IMR-90 (cell line): Measurements from ENCODE around the gene COG7. TPM values are rescaled to one million over a fixed set of nuclear protein-coding genes. Genes with fewer than 3 reads are reported as not detected.

Experiments used
- ATAC-seq: fragments of 200-7000 bp; cut with Tn5 transposase; 2 replicates; pipeline ENCODE4 v1.9.1; 2020; ENCODE audit warnings: low read depth, mild to moderate bottlenecking, moderate library complexity
- BruUV-seq: library from RNA; stranded (reverse); fragments of 400-500 nt; replicated peaks from 2 replicates; lab custom pipeline; 2021; lab: Mats Ljungman, UMichigan
- CTCF ChIA-PET: fragments of 300-600 bp; formaldehyde crosslinking; extraction: SDS; loops from one replicate; lab custom pipeline; 2021; ENCODE audit warnings: antibody characterized with exemption; lab: Yijun Ruan, JAX
- POLR2A ChIA-PET: fragments of 300-600 bp; sonication (Branson Sonifier 250); formaldehyde crosslinking; loops from one replicate; lab custom pipeline; 2022; ENCODE audit warnings: antibody characterized with exemption; ENCODE audit not compliant: unreplicated experiment; lab: Charles Lee
- DNase-seq: peaks from one replicate; pipeline ENCODE4 v3.0.0; 2013
- H2AFZ ChIP-seq: replicated peaks from 2 replicates; pipeline ENCODE3; 2013; ENCODE audit warnings: low read length, mild to moderate bottlenecking; ENCODE audit not compliant: poor library complexity
- H2AK5ac ChIP-seq: 2 replicates; pipeline ENCODE4 v1.6.1; 2013; ENCODE audit warnings: low read depth, low read length, inconsistent platforms
- H2AK9ac ChIP-seq: replicated peaks from 2 replicates; pipeline ENCODE3; 2013; ENCODE audit warnings: mild to moderate bottlenecking, low read depth, low read length, moderate library complexity; ENCODE audit not compliant: poor library complexity
- H2BK120ac ChIP-seq: 2 replicates; pipeline ENCODE4 v1.6.1; 2013; ENCODE audit warnings: low read depth, low read length, inconsistent platforms
- H2BK15ac ChIP-seq: 3 replicates; pipeline ENCODE4 v1.6.1; 2013; ENCODE audit warnings: low read depth, low read length, inconsistent platforms
- H2BK20ac ChIP-seq: 2 replicates; pipeline ENCODE4 v1.6.1; 2013; ENCODE audit warnings: low read depth, mild to moderate bottlenecking, inconsistent platforms, low read length, moderate library complexity
- H2BK5ac ChIP-seq: 2 replicates; pipeline ENCODE4 v1.6.1; 2013; ENCODE audit warnings: mild to moderate bottlenecking, low read depth, low read length, inconsistent platforms; ENCODE audit not compliant: poor library complexity, severe bottlenecking
- H3K14ac ChIP-seq: replicated peaks from 2 replicates; pipeline ENCODE4 v1.6.1; 2013; ENCODE audit warnings: low read depth, low read length, inconsistent platforms
- H3K18ac ChIP-seq: 2 replicates; pipeline ENCODE4 v1.6.1; 2013; ENCODE audit warnings: low read depth, low read length, control low read depth
- H3K23ac ChIP-seq: 2 replicates; pipeline ENCODE4 v1.6.1; 2013; ENCODE audit warnings: low read depth, low read length, inconsistent platforms
- H3K27ac ChIP-seq: 2 replicates; pipeline ENCODE4 v1.5.1; 2013; ENCODE audit warnings: mild to moderate bottlenecking, control low read depth, low read length; ENCODE audit not compliant: insufficient read depth
- H3K27me3 ChIP-seq: 2 replicates; pipeline ENCODE4 v1.6.1; 2013; ENCODE audit warnings: low read length; ENCODE audit not compliant: control insufficient read depth, insufficient read depth
- H3K36me3 ChIP-seq: 2 replicates; pipeline ENCODE4 v1.6.1; 2013; ENCODE audit warnings: low read length, mixed read lengths; ENCODE audit not compliant: control insufficient read depth, insufficient read depth
- H3K4ac ChIP-seq: 2 replicates; pipeline ENCODE4 v1.6.1; 2013; ENCODE audit warnings: low read depth, low read length, inconsistent platforms
- H3K4me1 ChIP-seq: 2 replicates; pipeline ENCODE4 v1.6.1; 2013; ENCODE audit warnings: low read length, mixed read lengths; ENCODE audit not compliant: control insufficient read depth, insufficient read depth
- H3K4me2 ChIP-seq: 2 replicates; pipeline ENCODE4 v1.6.1; 2013; ENCODE audit warnings: low read depth, mild to moderate bottlenecking, control low read depth, low read length, moderate library complexity
- H3K4me3 ChIP-seq: 2 replicates; pipeline ENCODE4 v1.5.1; 2013; ENCODE audit warnings: low read depth, mild to moderate bottlenecking, control low read depth, low read length, moderate library complexity; ENCODE audit not compliant: insufficient read depth
- H3K56ac ChIP-seq: 2 replicates; pipeline ENCODE4 v1.6.1; 2013; ENCODE audit warnings: low read length, inconsistent platforms; ENCODE audit not compliant: insufficient read depth; ENCODE audit errors: extremely low read depth
- H3K79me1 ChIP-seq, 2 experiments: 2 replicates each; pipeline ENCODE4 v1.6.1; 2013; ENCODE audit warnings: low read length in 2 of 2, inconsistent platforms in 1 of 2, low read depth in 1 of 2
- H3K9ac ChIP-seq: 2 replicates; pipeline ENCODE4 v1.6.1; 2013; ENCODE audit warnings: low read depth, low read length, control low read depth
- H3K9me1 ChIP-seq: 2 replicates; pipeline ENCODE4 v1.6.1; 2013; ENCODE audit warnings: low read length, inconsistent platforms; ENCODE audit not compliant: insufficient read depth
- H3K9me3 ChIP-seq: 2 replicates; pipeline ENCODE4 v1.6.1; 2013; ENCODE audit warnings: low read length; ENCODE audit not compliant: control insufficient read depth, insufficient read depth
- H4K20me1 ChIP-seq: 2 replicates; pipeline ENCODE4 v1.6.1; 2013; ENCODE audit warnings: low read length, inconsistent platforms; ENCODE audit not compliant: insufficient read depth
- H4K5ac ChIP-seq: 2 replicates; pipeline ENCODE4 v1.6.1; 2013; ENCODE audit warnings: mild to moderate bottlenecking, low read depth, low read length, control low read depth
- H4K8ac ChIP-seq, 2 experiments: 2 replicates each; pipeline ENCODE4 v1.6.1; 2013; ENCODE audit warnings: low read depth in 2 of 2, low read length in 2 of 2, control low read depth in 1 of 2, inconsistent platforms in 1 of 2
- H4K91ac ChIP-seq: 2 replicates; pipeline ENCODE4 v1.6.1; 2013; ENCODE audit warnings: low read depth, low read length, inconsistent platforms; ENCODE audit not compliant: insufficient read depth
- CEBPB ChIP-seq: IDR thresholded peaks from 2 replicates; pipeline ENCODE4 v1.6.1; 2012; ENCODE audit warnings: low read depth, low read length, improper control_type of control experiment
- CHD1 ChIP-seq: IDR thresholded peaks from 2 replicates; pipeline ENCODE4 v1.6.1; 2012; ENCODE audit warnings: low read depth, low read length, improper control_type of control experiment
- CTCF ChIP-seq: conservative IDR thresholded peaks from 2 replicates; pipeline ENCODE4 v1.5.1; 2012; ENCODE audit warnings: mild to moderate bottlenecking, low read depth, low read length, improper control_type of control experiment
- FOS ChIP-seq: fragments of 150-350 bp; IDR thresholded peaks from 2 replicates; pipeline ENCODE4 v1.6.1; 2016; ENCODE audit warnings: low read depth, low read length
- MAFK ChIP-seq: IDR thresholded peaks from 2 replicates; pipeline ENCODE4 v1.6.1; 2012; ENCODE audit warnings: low read depth, low read length, improper control_type of control experiment
- MAZ ChIP-seq: IDR thresholded peaks from 2 replicates; pipeline ENCODE4 v1.6.1; 2012; ENCODE audit warnings: low read depth, mild to moderate bottlenecking, low read length, improper control_type of control experiment, moderate library complexity, borderline replicate concordance
- MXI1 ChIP-seq: IDR thresholded peaks from 2 replicates; pipeline ENCODE4 v1.6.1; 2012; ENCODE audit warnings: low read depth, mild to moderate bottlenecking, low read length, moderate library complexity, borderline replicate concordance
- NFE2L2 ChIP-seq: fragments of 150-350 bp; IDR thresholded peaks from 2 replicates; pipeline ENCODE4 v1.6.1; 2016; ENCODE audit warnings: low read depth, mild to moderate bottlenecking, low read length
- POLR2A ChIP-seq: IDR thresholded peaks from 2 replicates; pipeline ENCODE4 v1.6.1; 2012; ENCODE audit warnings: mild to moderate bottlenecking, low read depth, low read length
- RCOR1 ChIP-seq: IDR thresholded peaks from 2 replicates; pipeline ENCODE4 v1.6.1; 2012; ENCODE audit warnings: mild to moderate bottlenecking, low read length, improper control_type of control experiment; ENCODE audit not compliant: insufficient replicate concordance
- RFX5 ChIP-seq: IDR thresholded peaks from 2 replicates; pipeline ENCODE4 v1.8.0; 2012; ENCODE audit warnings: low read depth, mild to moderate bottlenecking, low read length, moderate library complexity
- SMC3 ChIP-seq: fragments of 150-350 bp; IDR thresholded peaks from 2 replicates; pipeline ENCODE4 v1.6.1; 2016; ENCODE audit warnings: low read depth, mild to moderate bottlenecking, antibody characterized with exemption, low read length, moderate library complexity
- WGBS, 2 experiments: methylation state at CpG; one replicate each; pipeline versions ENCODE4 v1.1.5 to v1.1.7; 2013; ENCODE audit warnings: missing lambda C conversion rate in 2 of 2; ENCODE audit not compliant: insufficient read length in 1 of 2; ENCODE audit errors: extremely low coverage in 2 of 2; 5-methylcytosine and 5-hydroxymethylcytosine counted together
- dilution Hi-C: fragments of 300-500 bp; cut with HindIII; formaldehyde crosslinking; loops from one replicate; pipeline ENCODE4 v1.14.3; 2018; ENCODE audit warnings: low sequenced_read_pairs; ENCODE audit not compliant: unreplicated experiment
- in situ Hi-C: fragments of 300-500 bp; cut with MboI; formaldehyde crosslinking; loops from 3 replicates; pipeline ENCODE4 v1.14.3; 2019; ENCODE audit warnings: low sequenced_read_pairs, inconsistent platforms, mixed read lengths
- intact Hi-C: fragments of 100-400 bp; cut with micrococcal nuclease; formaldehyde crosslinking; loops from 2 replicates; pipeline ENCODE4 v1.10.0; 2022
- polyA plus RNA-seq, 3 experiments: library from polyadenylated mRNA; depleted of rRNA; stranded (reverse); fragments of >200 nt; gene quantifications; 2 replicates each; pipeline ENCODE4 v1.2.3, GENCODE V29; 2012; ENCODE audit warnings: low replicate concordance in 1 of 3
- total RNA-seq: library from RNA; depleted of rRNA; stranded (reverse); fragments of >200 nt; gene quantifications from 2 replicates; pipeline ENCODE4 v1.2.3, GENCODE V29; 2012
- TF ChIP-seq, protein P1 (sequence below): fragments of 150-350 bp; IDR thresholded peaks from 2 replicates; pipeline ENCODE4 v1.6.1; 2017; ENCODE audit warnings: mild to moderate bottlenecking, antibody characterized with exemption, low read length, low read depth

Gene COG7
- total and polyA plus RNA-seq, 2 of the 4 experiments (the other 2 are of a cell fraction): 28.5 to 43.7 TPM

- TF ChIP-seq NFE2L2 (no peak), POLR2A (no peak)
These were observed 28.6 kb downstream of the COG7 start (continued) for GRCh38 chr16:23424292-23424958.

- ATAC-seq: peak; percentile 86
- H2BK15ac ChIP-seq: no peak overlapping the region
- no TSS peak for BruUV-seq
- H4K20me1 ChIP-seq: peaks cover 3% of the 10 kb centered on the region; the same call in 1 of the 2 replicates
- H2BK120ac ChIP-seq: peak overlapping the region; percentile 78
- ChIA-PET POLR2A (no interaction called here), CTCF (interaction anchor here (0.6 kb wide), 1 partner anchor 22 kb away, joined by 3 read pairs; no protein-coding TSS in a partner anchor)
- peaks cover 12% of the 10 kb centered on the region for H3K9me1 ChIP-seq
- H3K4me1 ChIP-seq: peaks cover 24% of the 10 kb centered on the region
- peak; percentile 99 for DNase-seq
- H3K14ac ChIP-seq: no peak overlapping the region
- H2AK9ac ChIP-seq: peak overlapping the region; percentile 62
- peak overlapping the region; percentile 76 for H3K4ac ChIP-seq
- in situ Hi-C loops: no loop called here
- no peak overlapping the region for H3K56ac ChIP-seq
- intact Hi-C loops: no loop called here
- H3K4me2 ChIP-seq: peak overlapping the region; percentile 30; the same call in 1 of the 2 replicates
- H3K36me3 ChIP-seq: peaks cover 6% of the 10 kb centered on the region
- no peaks in the 10 kb centered on the region for H3K9me3 ChIP-seq
- peak overlapping the region; percentile 59 for H2AFZ ChIP-seq
- H4K91ac ChIP-seq: peak overlapping the region; percentile 74
- no CpG with 5 or more reads among the region's 11 CpGs for WGBS, 2 experiments
- peak overlapping the region; percentile 74 for H2BK5ac ChIP-seq
- no peak overlapping the region; the same call in 1 of the 2 replicates for H4K5ac ChIP-seq
- H3K18ac ChIP-seq: no peak overlapping the region; the same call in 1 of the 2 replicates
- H3K9ac ChIP-seq: no peak overlapping the region
- H3K27ac ChIP-seq: peak overlapping the region; percentile 73
- H2AK5ac ChIP-seq: peak overlapping the region; percentile 67; the same call in 1 of the 2 replicates
- H4K8ac ChIP-seq: peak overlapping the region in 1 of 2 experiments; percentile 77; a peak in 2 of 4 replicates
- dilution Hi-C loops: no loop called here
- no peak overlapping the region for H3K4me3 ChIP-seq
- peak overlapping the region; percentile 77; the same call in 1 of the 2 replicates for H2BK20ac ChIP-seq
- H3K27me3 ChIP-seq: no peaks in the 10 kb centered on the region
- peaks cover 3 to 6% of the 10 kb centered on the region in 2 experiments; a peak in 1 of 4 replicates for H3K79me1 ChIP-seq
- H3K23ac ChIP-seq: 0 out of 2 replicates have a peak overlapping the region, but pooled peaks have one; percentile 61
- TF ChIP-seq CHD1 (no peak), RCOR1 (peak; percentile 28), POLR2A (no peak), SMC3 (no peak), CTCF (no peak), MXI1 (no peak), MAFK (no peak), MAZ (no peak), NFE2L2 (peak; percentile 37; the same call in 1 of the 2 replicates), RFX5 (no peak), CEBPB (peak; percentile 58), FOS (peak; percentile 100)
- TF ChIP-seq, protein P1, sequence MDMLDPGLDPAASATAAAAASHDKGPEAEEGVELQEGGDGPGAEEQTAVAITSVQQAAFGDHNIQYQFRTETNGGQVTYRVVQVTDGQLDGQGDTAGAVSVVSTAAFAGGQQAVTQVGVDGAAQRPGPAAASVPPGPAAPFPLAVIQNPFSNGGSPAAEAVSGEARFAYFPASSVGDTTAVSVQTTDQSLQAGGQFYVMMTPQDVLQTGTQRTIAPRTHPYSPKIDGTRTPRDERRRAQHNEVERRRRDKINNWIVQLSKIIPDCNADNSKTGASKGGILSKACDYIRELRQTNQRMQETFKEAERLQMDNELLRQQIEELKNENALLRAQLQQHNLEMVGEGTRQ: peak; percentile 81
These were observed 29.4 kb downstream of the COG7 start for GRCh38 chr16:23423496-23424049.
